ENCODE results near the gene GOLPH3.

GRCh38 chr5:32098890-32099310, 75.2 kb downstream of the GOLPH3 start:
- TF ChIP-seq POLR2AphosphoS5 (IDR thresholded peaks at IDR 0.05; ENCODE audit: low read depth, low read length), result no peak
- no peak for TF ChIP-seq POLR2A (IDR thresholded peaks at IDR 0.05; ENCODE audit: low read depth, low read length)
